ENCODE results near the gene NTNG2.

The NTNG2 gene

GRCh38 chr9:132197856-132198550 is 36.1 kb downstream of the NTNG2 start:
- Histone ChIP-seq H3K4me3 (replicated peaks; ENCODE audit: low read depth, low read length) (no peak overlapping the region), H3K27me3 (replicated peaks; ENCODE audit: control insufficient read depth, insufficient read depth, low read length) (no peaks in the 10 kb centered on the region; the same call in none of the 2 replicates), H3K36me3 (ENCODE audit: control insufficient read depth, insufficient read depth, low read length) (no peaks in the 10 kb centered on the region)
- DNase-seq (ENCODE audit: extremely low read depth, insufficient read length): no peak
- no peak for TF ChIP-seq CTCF (IDR thresholded peaks at IDR 0.05; ENCODE audit: insufficient read depth, low read length, poor library complexity, severe bottlenecking)

GRCh38 chr9:132199056-132199455 is 37.2 kb downstream of the NTNG2 start:
- Histone ChIP-seq H3K4me3 (replicated peaks; ENCODE audit: low read depth, low read length) (no peak overlapping the region), H3K36me3 (ENCODE audit: control insufficient read depth, insufficient read depth, low read length) (no peaks in the 10 kb centered on the region), H3K27me3 (replicated peaks; ENCODE audit: control insufficient read depth, insufficient read depth, low read length) (no peaks in the 10 kb centered on the region; the same call in none of the 2 replicates)
- no peak for DNase-seq (ENCODE audit: extremely low read depth, insufficient read length)
- no peak for TF ChIP-seq CTCF (IDR thresholded peaks at IDR 0.05; ENCODE audit: insufficient read depth, low read length, poor library complexity, severe bottlenecking)

GRCh38 chr9:132200706-132201105 is 38.8 kb downstream of the NTNG2 start:
- H3K36me3 ChIP-seq (ENCODE audit: control insufficient read depth, insufficient read depth, low read length): no peaks in the 10 kb centered on the region
- H3K27me3 ChIP-seq (replicated peaks; ENCODE audit: control insufficient read depth, insufficient read depth, low read length): no peaks in the 10 kb centered on the region; the same call in none of the 2 replicates
- H3K4me3 ChIP-seq (replicated peaks; ENCODE audit: low read depth, low read length): no peak overlapping the region
- DNase-seq (ENCODE audit: extremely low read depth, insufficient read length): no peak
- TF ChIP-seq CTCF (IDR thresholded peaks at IDR 0.05; ENCODE audit: insufficient read depth, low read length, poor library complexity, severe bottlenecking): no peak

GRCh38 chr9:132201139-132201538 is 39.3 kb downstream of the NTNG2 start:
- H3K27me3 ChIP-seq (replicated peaks; ENCODE audit: control insufficient read depth, insufficient read depth, low read length): no peaks in the 10 kb centered on the region; the same call in none of the 2 replicates
- no peak for DNase-seq (ENCODE audit: extremely low read depth, insufficient read length)
- H3K4me3 ChIP-seq (replicated peaks; ENCODE audit: low read depth, low read length): no peak overlapping the region
- TF ChIP-seq CTCF (IDR thresholded peaks at IDR 0.05; ENCODE audit: insufficient read depth, low read length, poor library complexity, severe bottlenecking): no peak
- H3K36me3 ChIP-seq (ENCODE audit: control insufficient read depth, insufficient read depth, low read length): no peaks in the 10 kb centered on the region

- Histone ChIP-seq H3K27me3 (replicated peaks; ENCODE audit: control insufficient read depth, insufficient read depth, low read length) (no peaks in the 10 kb centered on the region; the same call in none of the 2 replicates), H3K36me3 (ENCODE audit: control insufficient read depth, insufficient read depth, low read length) (no peaks in the 10 kb centered on the region)
- no peak for TF ChIP-seq CTCF (IDR thresholded peaks at IDR 0.05; ENCODE audit: insufficient read depth, low read length, poor library complexity, severe bottlenecking)
These were observed 40.2 kb downstream of the NTNG2 start for GRCh38 chr9:132201780-132202703.

More at GRCh38 chr9:132201780-132202703, 40.2 kb downstream of the NTNG2 start:
- no peak for DNase-seq (ENCODE audit: extremely low read depth, insufficient read length)
- H3K4me3 ChIP-seq (replicated peaks; ENCODE audit: low read depth, low read length): no peak overlapping the region

Measured in GM06990 (cell line).